ENCODE data around the gene AWAT2.
"Not testable (repeated sequence)": the region's sequence is repeated elsewhere in the genome, so short reads cannot be mapped to it uniquely, and the experiment has no call there.

Gene AWAT2

DNA sequence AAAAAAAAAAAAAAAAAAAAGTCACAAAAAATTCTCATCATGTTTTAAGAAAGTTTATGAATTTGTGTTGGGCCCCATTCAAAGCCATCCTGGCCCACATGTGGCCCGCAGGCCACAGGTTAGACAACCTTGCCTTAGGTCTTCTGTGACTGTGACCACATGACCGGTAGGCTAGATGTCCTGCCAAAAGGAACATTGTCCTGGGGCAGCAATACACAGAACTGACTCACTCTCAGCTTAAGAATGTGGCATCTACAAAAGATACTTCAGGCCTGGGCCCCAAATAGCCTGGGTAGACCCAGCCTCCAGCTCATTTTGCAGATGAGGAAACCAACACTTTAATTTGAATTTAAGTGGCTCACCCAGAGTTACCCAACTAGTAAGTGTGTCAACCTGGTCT, 10.0 kb downstream of the AWAT2 start:
- FAIRE-seq = no peak

DNA sequence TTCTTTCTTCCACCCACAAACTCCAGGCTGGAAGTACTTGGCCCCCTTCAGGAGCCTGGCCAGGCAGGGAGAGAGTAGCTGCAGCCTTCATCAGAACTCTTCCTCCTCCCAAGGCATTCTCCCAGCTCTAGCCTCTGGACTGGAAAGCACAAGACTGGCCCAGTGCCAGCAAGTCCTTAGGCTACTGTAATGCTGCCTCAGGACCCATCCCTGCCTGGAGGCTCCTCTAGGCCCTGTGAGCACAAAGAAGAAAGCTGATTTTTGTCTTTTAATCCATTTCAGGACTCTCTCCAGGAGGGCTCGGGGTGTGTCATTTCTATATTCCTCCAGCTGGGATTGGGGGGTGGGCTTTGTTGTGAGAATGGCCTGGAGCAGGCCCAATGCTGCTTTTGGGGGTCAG, 10.8 kb downstream of the AWAT2 start:
- no peak for FAIRE-seq

DNA sequence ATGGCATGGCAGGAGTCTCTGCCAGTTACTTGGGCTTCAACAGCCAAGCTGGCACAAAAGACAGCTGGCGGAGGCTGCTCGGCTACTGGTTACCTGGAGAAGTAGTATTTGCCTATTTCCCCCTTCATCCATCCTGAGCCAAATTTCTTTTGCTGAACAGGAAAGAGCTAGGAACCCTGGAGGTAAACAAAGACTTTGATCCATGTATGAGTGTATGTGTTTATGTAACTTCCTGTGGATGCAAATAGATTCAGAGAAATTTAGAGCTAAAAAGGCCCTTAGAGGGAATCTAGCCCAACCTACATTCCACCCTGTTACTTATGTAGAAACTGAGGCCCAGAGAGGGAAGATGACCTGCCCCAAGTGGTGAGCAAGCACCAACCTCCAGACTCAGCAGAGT, 11.2 kb downstream of the AWAT2 start:
- FAIRE-seq = no peak

DNA sequence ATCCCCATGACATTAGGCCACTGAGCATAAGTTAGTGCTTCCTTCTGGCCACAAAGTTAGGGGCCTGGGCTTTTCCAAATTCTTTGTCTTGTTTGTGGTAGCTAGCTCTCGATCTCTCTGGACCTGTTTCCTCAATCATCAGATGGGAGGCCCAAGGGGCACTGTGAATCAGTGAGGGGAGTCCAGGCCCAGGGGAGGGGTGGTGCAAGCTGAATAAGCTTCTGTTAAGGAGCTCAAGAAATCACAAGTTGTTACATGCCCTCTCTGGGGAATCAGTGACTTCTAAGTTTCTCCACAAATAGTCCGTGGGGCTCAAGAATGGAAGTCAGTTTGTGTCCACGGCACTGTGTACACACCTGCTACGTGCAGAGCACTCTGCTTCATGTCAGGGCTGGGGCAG, 15.1 kb downstream of the AWAT2 start:
- no peak for FAIRE-seq

DNA sequence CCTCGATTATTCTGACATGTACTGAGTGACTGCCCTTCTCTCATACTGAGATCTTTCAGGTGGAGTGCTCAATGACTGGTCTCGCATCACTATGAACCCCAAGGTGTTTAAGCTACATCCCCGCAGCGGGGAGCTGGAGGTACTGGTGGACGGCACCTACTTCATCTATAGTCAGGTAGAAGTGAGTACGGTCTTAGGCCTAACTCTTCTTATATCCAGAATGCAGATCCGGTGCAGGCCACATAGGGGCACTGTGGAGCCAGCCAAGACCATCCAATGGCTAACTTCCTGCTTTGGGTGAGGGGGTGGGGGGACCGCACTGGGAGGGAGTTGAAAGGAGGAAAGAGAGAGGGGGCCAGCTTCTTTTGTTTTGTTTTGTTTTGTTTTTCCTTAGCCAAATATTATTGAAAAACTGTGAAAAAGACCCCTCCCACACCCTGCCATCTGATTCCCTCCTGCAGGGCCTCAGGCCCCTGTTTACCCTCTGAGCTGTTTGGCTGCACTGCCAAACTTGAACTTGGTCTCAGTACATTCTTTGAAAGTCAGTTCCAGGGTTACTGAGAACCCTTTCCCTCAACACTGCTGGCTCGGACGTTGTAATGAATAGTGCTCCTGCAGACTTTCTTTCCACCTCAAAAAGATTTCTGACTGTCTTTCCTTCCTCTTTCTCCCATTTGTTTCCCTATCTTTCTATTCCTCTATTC, 16.2 kb downstream of the AWAT2 start:
- FAIRE-seq = no peak

DNA sequence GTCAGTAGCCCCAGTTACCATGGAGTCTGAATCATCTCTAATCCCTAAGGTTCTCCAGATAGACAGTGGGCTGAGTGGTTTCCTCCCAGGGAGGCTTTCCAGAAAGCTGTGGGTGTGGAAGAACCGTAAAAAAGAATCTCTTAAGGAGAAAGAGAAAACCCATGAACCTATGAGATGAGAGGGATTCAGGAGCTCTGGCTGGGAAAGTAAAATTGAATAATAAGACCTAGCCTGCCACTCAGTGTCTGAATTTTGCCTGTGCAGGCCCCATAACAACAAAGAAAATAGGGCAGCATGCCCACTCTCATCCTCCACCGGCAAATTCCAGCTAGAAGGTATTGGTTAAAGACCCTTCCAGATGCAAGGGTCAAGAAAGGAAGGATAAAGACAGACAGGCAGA, 16.9 kb downstream of the AWAT2 start:
- FAIRE-seq = no peak

DNA sequence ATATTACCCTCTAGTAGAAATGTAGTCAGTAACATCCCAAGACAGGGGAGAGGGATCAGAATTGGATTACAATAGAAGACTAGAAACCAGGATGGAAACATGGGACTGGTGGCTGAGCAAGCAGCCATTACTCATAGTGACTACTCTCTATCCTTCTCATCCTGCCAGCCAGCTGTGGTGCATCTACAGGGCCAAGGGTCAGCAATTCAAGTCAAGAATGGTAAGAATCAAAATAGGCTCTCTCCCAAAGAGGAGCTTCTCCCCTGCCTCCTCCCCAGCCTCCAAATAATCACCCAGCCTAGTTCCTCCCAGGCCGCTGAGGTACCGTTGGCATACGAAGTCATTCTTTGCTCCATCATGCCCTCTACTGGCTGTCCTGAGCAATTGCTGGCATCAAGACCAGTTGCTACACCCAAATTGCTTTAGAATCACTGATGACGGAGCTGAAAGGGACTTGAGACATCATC, 19.4 kb downstream of the AWAT2 start:
- FAIRE-seq = peak; percentile 89

DNA sequence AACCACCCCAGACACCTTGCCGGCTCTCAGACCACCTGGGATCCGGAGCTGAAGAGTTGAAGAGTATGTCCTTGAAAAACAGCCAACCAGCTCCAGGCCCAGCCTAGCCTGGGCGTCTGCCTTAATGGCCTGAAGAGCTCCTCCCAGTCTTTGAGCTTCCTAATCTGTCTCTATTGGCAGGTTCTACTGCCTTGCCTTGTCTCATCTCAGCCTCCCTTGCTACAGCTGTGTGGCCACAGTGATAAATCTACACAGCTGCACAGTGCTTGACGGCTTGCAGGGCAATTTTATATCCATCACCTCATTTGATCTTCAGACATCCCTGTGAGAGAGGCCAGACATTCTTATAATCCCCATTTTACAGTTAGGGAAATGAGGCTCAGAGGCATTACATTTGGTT, 19.9 kb downstream of the AWAT2 start:
- no peak for FAIRE-seq

DNA sequence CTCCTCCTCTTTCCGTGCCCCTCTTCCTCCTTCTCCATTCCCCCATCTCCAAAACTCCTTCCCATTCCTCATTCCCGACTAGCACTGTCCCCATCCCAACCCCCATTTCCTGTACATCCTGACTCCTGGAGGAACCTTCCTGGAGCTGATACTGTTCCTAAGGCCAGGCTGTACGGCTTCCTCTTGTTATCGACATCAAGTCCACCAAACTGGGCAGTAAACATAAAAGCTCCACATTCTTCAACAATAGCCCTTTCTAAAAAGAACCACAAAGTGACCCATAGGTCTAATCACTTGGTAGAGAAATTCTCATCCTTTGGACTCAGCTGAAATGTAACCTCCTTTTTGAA, 22.9 kb downstream of the AWAT2 start:
- no peak for FAIRE-seq

DNA sequence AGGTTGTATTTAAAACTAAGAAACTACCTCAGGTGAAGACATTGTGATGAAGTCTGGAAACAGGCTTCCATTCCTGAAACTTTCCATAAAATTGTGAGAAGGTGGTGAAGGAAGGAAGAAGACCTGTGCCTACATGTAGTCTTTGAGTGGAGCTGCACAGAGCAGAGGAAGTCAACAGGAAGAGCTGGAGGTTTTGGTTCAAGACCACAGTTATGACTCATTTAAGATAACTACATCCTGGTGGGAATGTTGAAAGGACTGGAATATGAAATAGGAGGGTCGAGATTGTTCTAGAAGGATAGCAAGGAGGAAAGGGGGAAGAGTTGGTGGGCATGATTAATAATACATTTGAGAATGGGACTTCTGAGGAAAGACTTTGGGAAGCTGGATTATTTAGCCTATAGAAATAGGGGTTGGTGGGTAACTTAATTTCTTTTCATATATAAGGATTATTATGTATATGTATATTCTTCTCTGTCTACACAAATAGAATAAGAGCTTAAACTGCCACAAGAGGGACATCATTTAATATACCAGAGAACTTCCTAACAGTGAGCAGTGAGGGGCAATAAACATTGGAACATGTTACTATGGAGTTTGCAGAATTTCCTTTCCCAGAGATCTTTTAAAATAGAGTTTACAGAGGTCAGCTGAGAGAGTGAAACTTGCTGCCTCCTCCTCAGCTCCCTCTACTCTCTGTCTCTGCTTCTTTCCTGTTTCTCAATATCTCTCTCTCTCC, 23.5 kb downstream of the AWAT2 start:
- no peak for FAIRE-seq

DNA sequence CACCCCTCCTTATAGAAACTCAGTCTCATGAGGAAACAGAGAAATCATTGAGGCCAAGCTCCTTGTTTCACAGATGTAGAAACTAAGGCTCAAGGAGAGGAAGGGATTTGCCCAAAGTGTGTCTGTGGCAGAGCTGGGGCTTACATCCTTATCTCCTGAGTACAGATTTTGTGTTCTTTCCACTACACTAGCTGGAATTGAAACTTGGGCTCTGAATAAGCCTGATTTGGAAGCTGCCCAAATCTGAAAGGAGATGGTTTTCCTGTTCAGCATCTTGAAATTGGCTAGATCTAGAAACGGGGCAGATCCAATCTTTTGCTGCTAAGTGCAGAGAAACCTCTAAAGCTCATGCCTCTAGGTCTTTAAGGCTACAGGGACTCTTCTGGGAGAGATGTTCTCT, 24.3 kb downstream of the AWAT2 start:
- no peak for FAIRE-seq

DNA sequence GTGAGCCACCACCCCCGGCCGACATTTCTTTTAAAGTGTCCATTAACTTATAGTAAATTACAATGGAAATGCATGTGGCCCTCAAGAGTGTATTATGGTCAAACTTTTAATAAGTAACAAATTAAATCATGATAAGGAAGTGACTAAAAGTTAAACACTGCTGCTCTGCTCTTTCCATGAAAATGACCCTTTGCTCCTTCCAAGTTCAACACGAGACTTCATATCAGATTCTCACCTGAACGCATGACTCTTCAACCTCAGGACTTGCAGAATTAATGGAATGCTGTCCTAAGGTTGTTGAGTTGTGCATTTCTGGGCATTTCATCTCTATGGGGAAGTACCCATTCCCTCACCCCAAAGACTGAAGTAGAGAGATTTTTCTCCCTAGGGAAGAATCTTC, 27.1 kb downstream of the AWAT2 start:
- FAIRE-seq = no peak

DNA sequence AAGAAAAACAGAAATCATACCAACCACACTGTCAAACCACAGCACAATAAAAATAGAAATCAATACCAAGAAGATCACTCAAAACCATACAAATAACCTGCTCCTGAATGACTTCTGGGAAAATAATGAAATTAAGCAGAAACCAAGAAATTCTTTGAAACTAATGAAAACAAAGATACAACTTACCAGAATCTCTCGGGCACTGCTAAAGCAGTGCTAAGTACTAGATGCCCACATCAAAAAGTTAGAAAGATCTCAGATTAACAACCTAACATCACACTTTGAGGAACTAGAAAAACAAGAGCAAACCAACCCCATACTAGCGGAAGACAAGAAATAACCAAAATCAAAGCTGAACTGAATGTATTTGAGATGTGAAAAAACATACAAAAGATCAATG, 33.2 kb downstream of the AWAT2 start:
- FAIRE-seq = peak; percentile 24

DNA sequence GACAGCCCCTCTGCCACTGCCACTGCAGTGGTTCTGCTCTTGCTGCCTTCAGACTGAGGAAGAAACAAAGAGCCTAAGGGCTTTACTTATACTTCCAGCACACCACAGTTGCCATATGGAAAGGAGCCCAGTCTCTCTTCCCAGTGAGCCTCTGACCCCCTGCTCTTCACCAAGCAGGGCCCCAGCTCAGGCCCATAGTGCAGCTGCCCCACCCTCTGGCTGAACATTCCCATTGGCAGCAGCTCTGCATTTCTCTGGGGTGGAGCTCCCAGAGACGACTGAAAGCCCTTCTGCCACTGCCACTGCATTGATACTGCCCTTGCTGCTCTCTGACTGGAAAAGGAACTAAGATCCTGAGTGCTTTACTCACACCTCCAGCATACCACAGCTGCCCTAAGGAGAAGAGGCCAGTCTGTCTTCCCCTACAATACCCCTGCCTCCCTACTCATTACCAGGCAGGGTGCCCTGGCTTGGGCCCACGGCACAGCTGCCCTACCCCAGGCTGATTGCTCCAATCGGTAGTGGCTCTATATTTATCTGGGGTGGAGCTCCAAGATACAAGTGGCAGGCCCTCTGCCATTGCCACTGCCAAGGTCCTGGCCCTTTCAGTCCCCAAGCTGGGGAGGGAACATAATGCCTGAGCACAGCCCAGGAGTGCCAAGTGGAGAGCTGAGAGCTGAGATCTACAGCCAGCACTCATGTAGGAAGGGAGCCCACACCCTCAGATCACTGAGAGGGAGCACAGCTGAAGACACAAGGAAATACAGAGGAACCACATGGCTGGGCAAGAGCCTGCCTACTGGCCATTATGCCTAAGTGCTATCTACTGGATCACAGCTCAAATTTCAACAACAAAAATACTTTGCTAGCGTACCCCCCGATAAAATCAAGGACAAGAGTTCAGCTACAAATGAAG, 36.0 kb downstream of the AWAT2 start:
- no peak for FAIRE-seq

DNA sequence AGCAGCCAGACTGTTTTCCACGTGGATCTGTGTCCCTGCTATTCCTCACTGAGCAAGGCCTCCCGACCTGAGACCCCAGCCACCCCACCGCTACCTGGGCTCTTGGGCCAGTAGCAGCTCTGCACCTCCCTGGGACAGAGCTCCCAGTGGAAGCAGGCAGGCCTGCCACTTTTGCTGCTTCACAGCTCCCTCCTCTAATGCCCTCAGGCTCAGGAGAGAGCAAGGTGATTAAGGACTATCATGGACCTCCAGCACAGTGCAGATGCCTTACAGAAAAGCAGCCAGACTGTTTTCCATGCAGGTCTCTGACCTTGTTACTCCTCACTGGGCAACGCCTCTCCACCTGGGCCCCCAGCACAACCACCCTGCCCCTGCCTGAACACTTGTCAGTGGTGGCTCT, 37.0 kb downstream of the AWAT2 start:
- no peak for FAIRE-seq

DNA sequence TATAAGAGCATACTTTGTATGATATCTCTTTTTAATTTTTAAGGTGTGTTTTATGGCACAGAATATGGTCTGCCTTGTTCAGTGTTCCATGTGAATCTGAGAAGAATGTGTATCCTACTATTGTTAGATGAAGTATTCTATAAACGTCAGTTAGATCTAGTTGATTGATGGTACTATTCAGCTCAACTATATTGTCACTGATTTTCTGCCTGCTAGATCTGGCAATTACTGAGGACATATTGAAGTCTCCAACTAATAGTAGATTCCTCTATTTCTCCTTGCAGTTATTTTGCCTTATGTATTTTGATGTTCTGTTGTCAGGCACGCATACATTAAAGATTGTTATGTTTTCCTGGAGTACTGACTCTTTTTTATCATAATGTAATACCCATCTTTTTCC, 39.8 kb downstream of the AWAT2 start:
- FAIRE-seq = no peak

DNA sequence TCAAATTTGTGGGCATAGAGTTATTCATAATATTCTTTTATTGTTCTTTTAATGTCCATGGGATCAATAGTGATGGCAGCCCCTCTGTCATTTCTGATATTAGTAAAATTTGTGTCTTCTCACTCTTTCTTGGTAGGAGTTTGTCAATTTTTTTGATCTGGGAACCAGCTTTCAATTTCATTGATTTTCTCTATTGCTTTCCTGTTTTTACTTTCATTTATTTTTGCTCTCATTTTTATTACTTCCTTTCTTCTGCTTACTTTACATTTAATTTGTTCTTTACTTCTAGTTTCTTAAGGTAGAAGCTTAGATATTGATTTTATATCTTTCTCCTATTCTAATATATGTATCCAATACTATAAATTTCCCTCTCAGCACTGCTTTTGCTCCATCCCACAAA, 40.7 kb downstream of the AWAT2 start:
- peak; percentile 30 for FAIRE-seq

DNA sequence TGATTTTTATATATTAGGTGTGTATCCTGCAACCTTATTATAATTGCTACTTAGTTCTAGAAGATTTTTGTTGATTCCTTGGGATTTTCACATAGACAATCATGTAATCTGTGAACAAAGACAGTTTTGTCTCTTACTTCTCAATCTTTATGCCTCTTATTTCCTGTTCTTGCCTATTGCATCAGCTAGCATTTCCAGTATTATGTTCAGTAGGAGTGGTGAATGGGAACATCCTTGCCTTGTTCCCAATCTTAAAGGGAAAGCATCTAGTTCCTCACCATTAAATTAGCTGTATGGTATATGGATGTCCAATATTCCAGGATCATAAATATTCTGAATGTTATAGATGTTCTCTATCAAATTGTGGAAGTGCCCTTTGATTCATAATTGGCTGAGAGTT, 41.8 kb downstream of the AWAT2 start:
- FAIRE-seq = no peak

DNA sequence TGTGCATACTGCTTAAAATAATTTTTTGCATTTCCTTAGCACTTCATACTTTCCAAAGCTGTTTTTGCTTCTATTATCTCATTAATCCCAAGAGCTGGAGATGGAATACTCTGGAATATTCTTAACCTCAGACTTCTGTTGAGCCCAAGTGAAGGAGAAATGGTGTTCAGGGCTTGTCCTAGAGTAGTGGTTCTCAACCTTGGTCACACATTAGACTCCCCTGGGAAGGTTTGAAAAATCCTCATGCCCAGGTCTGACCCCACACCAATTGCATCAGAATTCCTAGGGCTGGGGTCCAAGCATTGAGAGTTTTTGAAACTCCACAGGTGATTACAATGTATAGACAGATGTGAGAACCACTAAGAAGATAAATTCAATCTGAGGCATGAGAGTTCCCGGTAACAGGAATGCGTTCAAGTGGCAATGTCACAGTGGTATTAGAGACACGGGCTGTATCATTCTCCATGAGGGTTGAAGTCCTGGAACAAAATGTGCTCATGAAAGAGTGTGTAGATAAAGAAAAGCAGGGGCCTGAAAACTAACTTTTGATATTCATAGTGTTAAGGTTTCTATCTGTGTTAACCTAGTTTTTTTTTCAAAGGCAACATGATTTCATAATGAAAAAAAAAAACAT, 47.9 kb downstream of the AWAT2 start:
- FAIRE-seq = no peak

DNA sequence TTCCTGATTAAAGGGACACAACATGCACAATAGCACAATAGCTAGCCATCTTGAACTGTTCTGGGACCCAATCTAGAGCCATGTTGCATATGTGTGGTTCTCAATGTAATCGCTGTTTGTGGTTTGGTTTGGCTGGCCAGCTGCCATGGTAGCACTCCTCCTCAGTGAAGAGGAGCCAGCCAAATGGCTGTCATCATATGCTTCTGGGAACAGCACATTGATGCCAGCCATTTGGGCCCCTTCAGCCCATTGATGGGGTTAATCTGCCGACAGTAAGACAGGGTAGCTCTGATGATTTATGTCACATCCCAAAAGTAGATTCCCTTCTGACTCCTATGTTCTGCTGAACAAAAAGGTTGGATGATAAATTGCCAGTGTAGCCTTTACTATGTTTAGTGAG, 48.5 kb downstream of the AWAT2 start:
- no peak for FAIRE-seq

DNA sequence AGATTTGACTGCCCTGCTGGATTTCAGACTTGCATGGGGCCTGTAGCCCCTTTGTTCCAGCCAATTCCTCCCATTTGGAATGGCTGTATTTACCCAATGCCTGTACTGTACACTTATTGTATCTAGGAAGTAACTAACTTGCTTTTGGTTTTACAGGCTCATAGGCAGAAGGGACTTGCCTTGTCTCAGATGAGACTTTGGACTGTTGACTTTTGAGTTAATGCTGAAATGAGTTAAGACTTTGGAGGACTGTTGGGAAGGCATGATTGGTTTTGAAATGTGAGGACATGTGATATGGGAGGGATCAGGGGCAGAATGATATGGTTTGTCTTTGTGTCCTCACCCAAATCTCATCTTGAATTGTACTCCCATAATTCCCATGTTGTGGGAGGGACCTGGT, 51.4 kb downstream of the AWAT2 start:
- FAIRE-seq = not testable (repeated sequence)

DNA sequence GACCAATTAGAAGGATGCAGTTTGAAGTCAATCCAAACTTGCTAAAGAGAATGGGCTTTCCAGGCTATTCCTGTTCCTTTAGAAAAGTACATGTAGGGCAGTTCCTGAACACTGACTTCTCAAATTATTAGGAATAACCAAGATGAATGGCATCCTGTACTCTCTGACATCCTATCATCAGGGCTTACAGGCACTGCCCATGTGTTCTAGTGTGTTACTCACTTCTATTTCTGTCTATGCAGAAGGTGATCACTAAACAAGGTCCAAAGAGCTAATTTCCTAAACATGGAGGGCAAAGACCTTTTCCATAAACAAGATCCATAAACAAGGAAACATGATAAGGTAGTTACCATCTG, 53.6 kb downstream of the AWAT2 start:
- FAIRE-seq = no peak

DNA sequence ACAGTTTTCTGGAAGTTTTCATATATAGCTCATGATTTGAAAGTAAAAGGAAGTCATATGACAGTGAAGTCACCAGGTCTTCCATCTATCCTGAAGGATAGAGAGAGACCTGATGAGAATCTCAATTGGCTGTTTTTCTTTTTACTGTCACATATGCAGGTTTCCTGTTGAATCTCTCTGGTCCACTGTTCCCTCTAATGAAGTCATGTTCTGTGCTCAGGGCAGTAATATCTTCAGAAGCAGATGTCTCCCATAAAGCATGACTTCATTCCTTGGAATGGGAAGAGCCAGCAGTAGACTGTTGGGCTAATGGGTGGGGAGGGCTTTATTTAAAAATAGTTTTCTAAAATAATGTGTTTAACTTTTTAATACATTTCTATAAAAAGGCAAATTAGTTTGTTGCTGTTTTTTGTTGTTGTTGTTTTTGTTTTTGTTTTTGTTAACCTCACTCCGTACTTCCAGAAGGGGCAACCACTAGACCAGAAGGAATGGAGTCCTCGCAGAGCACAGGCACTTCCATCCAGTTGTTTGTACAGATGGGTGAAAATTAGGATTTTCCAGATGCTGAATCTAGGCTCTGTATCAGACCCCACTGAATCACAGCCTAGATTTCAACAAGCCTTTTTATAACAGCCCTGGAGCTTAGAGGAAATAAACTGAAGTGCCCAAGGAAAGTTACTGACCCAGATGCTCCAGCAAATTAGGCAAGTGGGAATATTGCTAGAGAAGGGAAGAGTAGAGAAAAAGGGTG, 54.2 kb downstream of the AWAT2 start:
- FAIRE-seq = no peak

All from islet of Langerhans (tissue), 1 donor.